Esophagus squamous epithelium (tissue), 5 donors: ENCODE data around the gene DCTN4. TPM values are rescaled to one million over a fixed set of nuclear protein-coding genes. Genes with fewer than 3 reads are reported as not detected.

Experiments
- DNase-seq: peaks from one replicate; lab custom pipeline; 2025; lab: John Stamatoyannopoulos, UW
- H3K27ac ChIP-seq, 4 donors: fragments of 200-600 bp; sonication (generic); one replicate each; pipeline ENCODE4 v1.5.1; 2016 to 2019; ENCODE audit warnings: mild to moderate bottlenecking in 1 of 4
- H3K27me3 ChIP-seq, 4 donors: fragments of 200-600 bp; sonication (generic); 1 replicate in 3 of 4; 2 replicates in 1 of 4; pipeline versions ENCODE4 v1.5.1 to v1.6.0; 2017 to 2021; ENCODE audit warnings: antibody characterized with exemption in 1 of 4
- H3K36me3 ChIP-seq, 3 donors: fragments of 200-600 bp; sonication (generic); one replicate each; pipeline ENCODE4 v1.5.1; 2016 to 2019
- H3K4me1 ChIP-seq, 3 donors: fragments of 200-600 bp; sonication (generic); one replicate each; pipeline ENCODE4 v1.5.1; 2017 to 2019
- H3K4me3 ChIP-seq, 4 donors: fragments of 200-600 bp; sonication (generic); 1 replicate in 3 of 4; 2 replicates in 1 of 4; pipeline ENCODE4 v1.5.1; 2016 to 2019; ENCODE audit warnings: mild to moderate bottlenecking in 2 of 4, moderate library complexity in 1 of 4
- H3K9me3 ChIP-seq, 3 donors: fragments of 200-600 bp; sonication (generic); one replicate each; pipeline ENCODE4 v1.5.1; 2016 to 2019
- CTCF ChIP-seq, 6 experiments: fragments of 450-650 bp in 4 of 6; fragments of 200-600 bp in 2 of 6; sonication (generic) in 2 of 6; IDR thresholded peaks; one replicate each; pipeline ENCODE4 v1.5.1; 2016 to 2019; ENCODE audit warnings: antibody characterized with exemption in 6 of 6, mild to moderate bottlenecking in 4 of 6, moderate library complexity in 4 of 6
- POLR2A ChIP-seq, 4 donors: fragments of 450-650 bp; IDR thresholded peaks; one replicate each; pipeline ENCODE4 v1.6.1; 2017; ENCODE audit warnings: antibody characterized with exemption in 4 of 4, mild to moderate bottlenecking in 4 of 4, moderate library complexity in 3 of 4
- WGBS, 2 donors: methylation state at CpG; one replicate each; pipeline ENCODE4 v1.1.5; 2018; 5-methylcytosine and 5-hydroxymethylcytosine counted together
- intact Hi-C: fragments of 100-400 bp; cut with DNase I; formaldehyde crosslinking; loops from one replicate; pipeline ENCODE4 v1.15.0; 2022
- total RNA-seq, 4 donors: library from RNA; depleted of rRNA; stranded (reverse); fragments of >200 nt; gene quantifications; one replicate each; pipeline ENCODE4 v1.1.0, GENCODE V29; 2016
- donor health status: DM: yes; HTN: yes; CAD: no.

Gene DCTN4
- total RNA-seq, 4 donors from 2014 or later = 31.8 to 50.2 (median 36.8) TPM

DNA sequence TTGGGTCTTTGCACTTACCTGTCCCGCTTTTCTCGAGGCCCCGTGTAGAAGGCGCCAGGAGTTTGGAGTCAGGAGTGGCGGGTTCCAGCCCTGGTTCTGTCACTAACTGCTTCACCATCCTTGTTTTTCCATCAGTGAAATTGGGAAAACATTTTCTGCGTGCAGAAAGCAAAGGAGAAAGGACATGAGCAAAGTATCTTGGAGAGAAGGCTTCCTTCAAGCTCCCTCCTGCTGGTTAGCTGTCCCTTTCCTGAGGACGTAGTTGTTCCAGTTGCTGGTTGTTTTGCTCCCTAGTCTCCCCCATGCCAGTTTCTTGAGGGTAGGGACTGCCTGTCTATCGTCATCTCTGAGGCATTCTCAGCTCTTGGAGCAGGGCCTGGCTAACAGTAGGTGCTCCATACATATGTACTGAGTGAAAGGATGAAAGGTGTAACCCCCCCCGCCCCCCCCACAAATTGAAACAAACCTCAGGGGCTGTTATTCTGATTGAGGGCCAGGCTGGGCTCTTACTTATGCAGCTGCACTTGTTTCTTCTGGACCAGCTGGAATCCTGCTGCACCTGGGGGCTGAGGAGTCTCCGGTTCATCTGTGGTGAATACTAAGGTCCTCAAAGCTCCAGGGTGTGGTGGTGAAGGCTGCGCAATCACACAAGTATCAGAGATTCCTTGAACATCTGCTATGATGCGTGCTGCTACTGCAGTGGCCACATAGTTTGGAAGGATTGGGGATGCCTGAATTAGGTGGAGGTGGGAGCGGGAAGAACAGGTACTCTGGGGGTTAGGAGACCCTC is 20.8 kb upstream of the DCTN4 start:
- no peak for DNase-seq
- TF ChIP-seq CTCF (IDR thresholded peaks at IDR 0.05) = no peak
- no peak for TF ChIP-seq POLR2A (IDR thresholded peaks at IDR 0.05)
- peak overlapping the region; percentile 63 to 87 (median 78) for H3K4me3 ChIP-seq
- H3K36me3 ChIP-seq = no peaks in the 10 kb centered on the region
- intact Hi-C loops = no loop called here
- no peaks in the 10 kb centered on the region for H3K27me3 ChIP-seq
- no peaks in the 10 kb centered on the region for H3K9me3 ChIP-seq
- H3K4me1 ChIP-seq = peaks cover 45 to 70% (median 58%) of the 10 kb centered on the region in 3 donors
- peak overlapping the region; percentile 86 to 97 (median 93) for H3K27ac ChIP-seq
- 32 to 40% methylated on average over 7 of the region's 13 CpGs for WGBS, 2 donors

- TF ChIP-seq CTCF (IDR thresholded peaks at IDR 0.05) (peak in 3 of 6 experiments; percentile 28 to 39 (median 31)), POLR2A (IDR thresholded peaks at IDR 0.05) (peak in 2 of 4 donors; percentile 85 to 92)
- no peaks in the 10 kb centered on the region for H3K27me3 ChIP-seq
- H3K4me3 ChIP-seq = peak within 1 kb of the TSS; percentile 63 to 87 (median 78)
- intact Hi-C loops = no loop called here
- H3K36me3 ChIP-seq = no peaks in the 10 kb centered on the region
- no peaks in the 10 kb centered on the region for H3K9me3 ChIP-seq
- DNase-seq = no peak
- peaks cover 38 to 70% (median 49%) of the 10 kb centered on the region in 3 donors for H3K4me1 ChIP-seq
- WGBS, 2 donors = 0 to 4% methylated on average over 25 to 32 of the region's 59 CpGs
- H3K27ac ChIP-seq = peak within 1 kb of the TSS; percentile 86 to 97 (median 93)
These were observed 19.9 kb upstream of the DCTN4 start, which contains the start of gene SMIM3 for GRCh38 chr5:150778517-150779396. SMIM3 (plus strand) TSS chr5:150778757; CDS start chr5:150795441, 16,684 bp downstream.

GRCh38 chr5:150778088-150778516 is 19.3 kb upstream of the DCTN4 start:
- TF ChIP-seq POLR2A (IDR thresholded peaks at IDR 0.05) (no peak), CTCF (IDR thresholded peaks at IDR 0.05) (no peak)
- no peak for DNase-seq
- 9 to 19% methylated on average over 7 of the region's 7 CpGs for WGBS, 2 donors

GRCh38 chr5:150777685-150778084 is 18.9 kb upstream of the DCTN4 start:
- Histone ChIP-seq H3K4me3 (peak overlapping the region in 2 of 4 donors; percentile 79 to 87), H3K4me1 (peaks cover 32 to 65% (median 40%) of the 10 kb centered on the region in 3 donors), H3K27ac (peak overlapping the region; percentile 86 to 97 (median 93)), H3K36me3 (no peaks in the 10 kb centered on the region), H3K9me3 (no peaks in the 10 kb centered on the region), H3K27me3 (no peaks in the 10 kb centered on the region)
- intact Hi-C loops = no loop called here
- 49 to 63% methylated on average over 3 of the region's 3 CpGs for WGBS, 2 donors
- TF ChIP-seq POLR2A (IDR thresholded peaks at IDR 0.05) = no peak
- TF ChIP-seq CTCF (IDR thresholded peaks at IDR 0.05) = no peak
- DNase-seq = no peak

More at GRCh38 chr5:150778088-150778516, 19.3 kb upstream of the DCTN4 start:
- intact Hi-C loops = no loop called here
- Histone ChIP-seq H3K4me1 (peaks cover 34 to 69% (median 44%) of the 10 kb centered on the region in 3 donors), H3K9me3 (no peaks in the 10 kb centered on the region), H3K27me3 (no peaks in the 10 kb centered on the region), H3K36me3 (no peaks in the 10 kb centered on the region), H3K27ac (peak overlapping the region; percentile 86 to 97 (median 93)), H3K4me3 (peak overlapping the region; percentile 63 to 87 (median 78))
